HuH-7.5 (cell line): ENCODE results near the gene SELPLG.
"Not testable (repeated sequence)": the region's sequence is repeated elsewhere in the genome, so short reads cannot be mapped to it uniquely, and the experiment has no call there.

Experiments used
- DNase-seq: peaks from one replicate; pipeline ENCODE4 v3.0.0; 2011; ENCODE audit warnings: low spot score

Gene SELPLG

GRCh38 chr12:108587826-108588225 lies 45.9 kb downstream of the SELPLG start:
- DNase-seq = no peak

- DNase-seq = no peak
These were observed 47.4 kb downstream of the SELPLG start for GRCh38 chr12:108586306-108586705.

- DNase-seq = no peak
These were observed 47.8 kb downstream of the SELPLG start for GRCh38 chr12:108585864-108586263.

GRCh38 chr12:108584456-108585065 lies 49.1 kb downstream of the SELPLG start:
- DNase-seq = no peak

GRCh38 chr12:108583991-108584390 lies 49.7 kb downstream of the SELPLG start:
- DNase-seq = no peak

- no peak for DNase-seq
These were observed 50.5 kb downstream of the SELPLG start for GRCh38 chr12:108582978-108583770.

- no peak for DNase-seq
These were observed 51.2 kb downstream of the SELPLG start for GRCh38 chr12:108582509-108582908.

- DNase-seq = no peak
These were observed 52.1 kb downstream of the SELPLG start for GRCh38 chr12:108581311-108582227.

- no peak for DNase-seq
These were observed 53.2 kb downstream of the SELPLG start for GRCh38 chr12:108580531-108580930.

GRCh38 chr12:108578813-108579212 lies 54.9 kb downstream of the SELPLG start:
- no peak for DNase-seq

GRCh38 chr12:108578264-108578663 lies 55.4 kb downstream of the SELPLG start:
- no peak for DNase-seq

- DNase-seq = no peak
These were observed 56.2 kb downstream of the SELPLG start for GRCh38 chr12:108577458-108577857.

- DNase-seq = no peak
These were observed 56.9 kb downstream of the SELPLG start for GRCh38 chr12:108576660-108577234.

- DNase-seq = no peak
These were observed 58.3 kb downstream of the SELPLG start for GRCh38 chr12:108575199-108575912.

GRCh38 chr12:108574276-108574675 lies 59.4 kb downstream of the SELPLG start:
- DNase-seq = not testable (repeated sequence)

- DNase-seq = no peak
These were observed 60.4 kb downstream of the SELPLG start for GRCh38 chr12:108573317-108573716.

GRCh38 chr12:108572166-108572790 lies 61.4 kb downstream of the SELPLG start:
- no peak for DNase-seq
